Retina (tissue), 1 donor: ENCODE measurements around the gene MAP3K12.
"Not testable (repeated sequence)": the region's sequence is repeated elsewhere in the genome, so short reads cannot be mapped to it uniquely, and the experiment has no call there.

ENCODE experiments used
- DNase-seq: peaks from one replicate; pipeline ENCODE4 v3.0.0-alpha.2; 2016

The MAP3K12 gene

GRCh38 chr12:53499266-53500141, at the start of gene MAP3K12:
MAP3K12 (minus strand) TSS chr12:53499458; CDS start chr12:53487391, 12,067 bp downstream.
- peak; percentile 80 for DNase-seq

- DNase-seq: not testable (repeated sequence)
These were observed 49.1 kb upstream of the MAP3K12 start for GRCh38 chr12:53548354-53548753.

GRCh38 chr12:53543539-53543938, 44.3 kb upstream of the MAP3K12 start:
- DNase-seq: peak; percentile 58

GRCh38 chr12:53539526-53539925, 40.3 kb upstream of the MAP3K12 start:
- DNase-seq: no peak

GRCh38 chr12:53538209-53538689, 39.0 kb upstream of the MAP3K12 start:
- no peak for DNase-seq

- no peak for DNase-seq
These were observed 37.7 kb upstream of the MAP3K12 start for GRCh38 chr12:53536962-53537361.

GRCh38 chr12:53533471-53533870, 34.2 kb upstream of the MAP3K12 start:
- no peak for DNase-seq

- no peak for DNase-seq
These were observed 33.5 kb upstream of the MAP3K12 start for GRCh38 chr12:53532524-53533445.

GRCh38 chr12:53532021-53532420, 32.8 kb upstream of the MAP3K12 start:
- DNase-seq: no peak

GRCh38 chr12:53530920-53531319, 31.7 kb upstream of the MAP3K12 start:
- DNase-seq: no peak

GRCh38 chr12:53530061-53530460, 30.8 kb upstream of the MAP3K12 start:
- DNase-seq: no peak

GRCh38 chr12:53524476-53524875, 25.2 kb upstream of the MAP3K12 start:
- DNase-seq: no peak

GRCh38 chr12:53523131-53523530, 23.9 kb upstream of the MAP3K12 start:
- DNase-seq: no peak

- DNase-seq: no peak
These were observed 19.1 kb upstream of the MAP3K12 start for GRCh38 chr12:53518381-53518780.

- DNase-seq: no peak
These were observed 17.6 kb upstream of the MAP3K12 start for GRCh38 chr12:53516758-53517455.

GRCh38 chr12:53515291-53515680, 16.0 kb upstream of the MAP3K12 start:
- DNase-seq: no peak

GRCh38 chr12:53514628-53515290, 15.5 kb upstream of the MAP3K12 start:
- DNase-seq: no peak

- DNase-seq: no peak
These were observed 14.6 kb upstream of the MAP3K12 start for GRCh38 chr12:53513712-53514410.

GRCh38 chr12:53510181-53510812, 11.0 kb upstream of the MAP3K12 start:
- no peak for DNase-seq

- peak; percentile 92 for DNase-seq
These were observed 9.4 kb upstream of the MAP3K12 start for GRCh38 chr12:53508534-53509170.

GRCh38 chr12:53507603-53507885, 8.3 kb upstream of the MAP3K12 start:
- DNase-seq: no peak
